Heart left ventricle (tissue), 16 donors: ENCODE data around the gene TBCB. TPM values are rescaled to one million over a fixed set of nuclear protein-coding genes. Genes with fewer than 3 reads are reported as not detected.
A peak's percentile ranks its signal among the peaks of the same experiment; 100 is the strongest.
"Not testable (repeated sequence)": the region's sequence is repeated elsewhere in the genome, so short reads cannot be mapped to it uniquely, and the experiment has no call there.

Experiments
- ATAC-seq, 4 donors: fragments of 200-7000 bp; cut with Tn5 transposase; one replicate each; pipeline ENCODE4 v1.9.1; 2020 to 2022; ENCODE audit warnings: moderate library complexity in 4 of 4, mild to moderate bottlenecking in 3 of 4, moderate number of reproducible peaks in 1 of 4
- DNase-seq, 5 donors: peaks; one replicate each; pipeline ENCODE4 v3.0.0-alpha.2; 2020
- H3K27ac ChIP-seq, 12 donors: fragments of 200-600 bp; sonication (generic) in 4 of 12; one replicate each; pipeline versions ENCODE4 v1.5.0 to v1.8.0; 2016 to 2022; ENCODE audit warnings: mild to moderate bottlenecking in 2 of 12
- H3K27me3 ChIP-seq, 9 donors: fragments of 200-600 bp; sonication (generic) in 2 of 9; one replicate each; pipeline versions ENCODE4 v1.5.1 to v1.8.0; 2016 to 2022; ENCODE audit warnings: mild to moderate bottlenecking in 3 of 9
- H3K36me3 ChIP-seq, 9 donors: fragments of 200-600 bp; sonication (generic) in 2 of 9; one replicate each; pipeline versions ENCODE4 v1.5.0 to v1.8.0; 2018 to 2022; ENCODE audit warnings: mild to moderate bottlenecking in 2 of 9
- H3K4me1 ChIP-seq, 12 donors: fragments of 200-600 bp; sonication (generic) in 4 of 12; one replicate each; pipeline versions ENCODE4 v1.5.0 to v1.8.0; 2016 to 2022; ENCODE audit warnings: mild to moderate bottlenecking in 3 of 12
- H3K4me3 ChIP-seq, 12 donors: fragments of 200-600 bp; sonication (generic) in 4 of 12; one replicate each; pipeline versions ENCODE4 v1.5.0 to v1.8.0; 2017 to 2022; ENCODE audit warnings: mild to moderate bottlenecking in 9 of 12, moderate library complexity in 4 of 12
- H3K9me3 ChIP-seq, 12 donors: fragments of 200-600 bp; sonication (generic) in 4 of 12; one replicate each; pipeline versions ENCODE4 v1.5.0 to v1.8.0; 2016 to 2022; ENCODE audit warnings: mild to moderate bottlenecking in 1 of 12
- CTCF ChIP-seq, 12 donors: fragments of 200-600 bp; sonication (generic) in 4 of 12; IDR thresholded peaks; one replicate each; pipeline versions ENCODE4 v1.5.0 to v1.8.0; 2018 to 2022; ENCODE audit warnings: antibody characterized with exemption in 12 of 12, mild to moderate bottlenecking in 5 of 12
- POLR2A ChIP-seq, 2 donors: fragments of 450-650 bp; IDR thresholded peaks; one replicate each; pipeline ENCODE4 v1.6.1; 2017; ENCODE audit warnings: antibody characterized with exemption in 2 of 2, mild to moderate bottlenecking in 2 of 2, moderate library complexity in 2 of 2
- WGBS, 4 donors: extraction: QIAGEN DNeasy Blood & Tissue Kit in 2 of 4; methylation state at CpG; one replicate each; pipeline versions ENCODE4 v1.1.5 to v1.1.7; 2013 to 2018; 5-methylcytosine and 5-hydroxymethylcytosine counted together
- intact Hi-C, 10 donors: fragments of 100-400 bp; cut with DNase I; formaldehyde crosslinking; loops; one replicate each; pipeline versions ENCODE4 v1.11.1 to v1.14.2; 2022
- long read RNA-seq, 3 donors: library from polyadenylated mRNA; unstranded; transcript quantifications; one replicate each; pipeline ENCODE4 v2.0.0, GENCODE V29; 2020 to 2021
- polyA plus RNA-seq, 2 donors: library from polyadenylated mRNA; stranded (reverse); fragments of 200-250 nt; gene quantifications; one replicate each; pipeline ENCODE4 v1.2.3, GENCODE V29; 2013
- total RNA-seq, 9 donors: library from RNA; depleted of rRNA in 2 of 9; stranded (reverse); fragments of >200 nt in 2 of 9; fragmentation: NEBNext Ultra II Directional in 3 of 9; extraction: Animal tissue kit (Norgen Biotek cat#: 25700) in 3 of 9; gene quantifications; one replicate each; pipeline versions ENCODE4 v1.1.0 to v1.2.4, GENCODE V29; 2016 to 2023
- donor health status: ischemic (EF 13 %, LVEDD 7.1; RV severe dilation, severe dysfunction).
- donor health status: healthy with polysubstance abuse.
- donor health status: DM: no; HTN: yes; CAD: no.
- donor health status: DM: no; HTN: no; CAD: no.
- donor health status: ischemic (EF 25% LVEDD 6.9; RV normal size, moderate dysfunction).
- donor health status: ischemic (EF 25% LVEDD 5.7; RV mildly dilated, moderate dysfunction).
- donor health status: healthy.
- donor health status: DM: yes; HTN: yes; CAD: no.
- donor health status: ischemic (EF 35%, LVEDD 5.7; RV mildly dilated, moderate dysfunction).
- donor health status: nonischemic (EF 11% LVEDD 7.7; RV severe dilation, severe dysfunction).
- donor health status: DM: yes; HTN: yes; CAD: no.
- donor health status: PGD.
- donor health status: ischemic (EF 29% LVEDD 5.4; RV normal size, mild dysfunction).
- donor health status: nonischemic (EF 23%, LVEDD 6.1; RV moderate dilation, normal function).

TBCB gene
- total RNA-seq = 100 to 1,000 TPM in 6 of 9 donors, 10 to 100 TPM in 3; 89.8 to 146 (median 111) TPM
- polyA plus RNA-seq = 100 to 1,000 TPM; 109 to 171 TPM
- long read RNA-seq, donor 1, transcript TBCB-201 (6 exons, 1,473 nt) = major isoform, 79 of 98 reads
- long read RNA-seq, donor 1, partial matches to known transcripts = 3 of 98 reads
- long read RNA-seq, donor 1, other reads (novel, unspliced or antisense) = 14 of 98 reads
- long read RNA-seq, donor 2, transcript TBCB-201 (6 exons, 1,473 nt) = major isoform, 91 of 114 reads
- long read RNA-seq, donor 2, partial matches to known transcripts = 3 of 114 reads
- long read RNA-seq, donor 2, other reads (novel, unspliced or antisense) = 15 of 114 reads
- long read RNA-seq, donor 3, transcript TBCB-201 (6 exons, 1,473 nt) = major isoform, 77 of 89 reads
- long read RNA-seq, donor 3, partial matches to known transcripts = 3 of 89 reads
- long read RNA-seq, donor 3, other reads (novel, unspliced or antisense) = 8 of 89 reads

- H3K27me3 ChIP-seq = no peaks in the 10 kb centered on the region
- H3K27ac ChIP-seq = peak within 1 kb of the TSS; percentile 28 to 93 (median 88)
- DNase-seq (peak; percentile 83 to 92 (median 83)), ATAC-seq (peak in 3 of 4 donors; percentile 27 to 70 (median 65))
- H3K4me3 ChIP-seq = peak within 1 kb of the TSS; percentile 60 to 98 (median 90)
- peak in 1 of 2 donors; percentile 53 for TF ChIP-seq POLR2A (IDR thresholded peaks at IDR 0.05)
- TF ChIP-seq CTCF (IDR thresholded peaks at IDR 0.05) = no peak
- H3K36me3 ChIP-seq = peaks cover 0 to 69% (median 53%) of the 10 kb centered on the region in 9 donors
- H3K9me3 ChIP-seq = no peaks in the 10 kb centered on the region
- WGBS, 4 donors = 2 to 5% (median 3%) methylated on average over 29 to 59 of the region's 59 CpGs
- H3K4me1 ChIP-seq = peaks cover 3 to 32% (median 19%) of the 10 kb centered on the region in 12 donors
- intact Hi-C loops = loop anchor here in 5 of 10 donors (1.0 to 10.0 kb wide), 4 partner anchors 55 to 121 kb away; partner anchors contain the start of genes THAP8 (in 3 of the 5), WDR62 (in 3 of the 5) and SDHAF1 (in 1 of the 5)
Measured at GRCh38 chr19:36115453-36116343, at the start of gene TBCB. Gene TBCB, plus strand, starts transcription at chr19:36115468. Its CDS starts 93 bp downstream, at chr19:36115561.

- ATAC-seq (no peak), DNase-seq (no peak)
- Histone ChIP-seq H3K27ac (no peak overlapping the region), H3K4me3 (no peak overlapping the region), H3K36me3 (no peaks in the 10 kb centered on the region), H3K9me3 (no peaks in the 10 kb centered on the region), H3K4me1 (no peaks in the 10 kb centered on the region), H3K27me3 (no peaks in the 10 kb centered on the region)
- WGBS, 4 donors = 93 to 98% (median 95%) methylated on average over 11 of the region's 11 CpGs
- intact Hi-C loops = loop anchor here in 1 of 10 donors (5.0 kb wide), 1 partner anchor 35 kb away; no protein-coding TSS in a partner anchor
- TF ChIP-seq POLR2A (IDR thresholded peaks at IDR 0.05) (no peak), CTCF (IDR thresholded peaks at IDR 0.05) (no peak)
Measured at GRCh38 chr19:36067681-36068080, 47.6 kb upstream of the TBCB start.

GRCh38 chr19:36068810-36069499 is 46.3 kb upstream of the TBCB start:
- intact Hi-C loops = loop anchor here in 1 of 10 donors (5.0 kb wide), 1 partner anchor 33 kb away; no protein-coding TSS in a partner anchor
- not testable (repeated sequence) for H3K27me3 ChIP-seq, H3K4me3 ChIP-seq, DNase-seq, H3K27ac ChIP-seq, H3K4me1 ChIP-seq, H3K9me3 ChIP-seq, H3K36me3 ChIP-seq, ATAC-seq
- WGBS, 4 donors = 97 to 99% (median 98%) methylated on average over 17 to 54 of the region's 57 CpGs

GRCh38 chr19:36072081-36072480 is 43.2 kb upstream of the TBCB start:
- H3K27me3 ChIP-seq = no peaks in the 10 kb centered on the region
- H3K4me3 ChIP-seq = no peak overlapping the region
- peaks cover 0 to 3% (median 0%) of the 10 kb centered on the region in 9 donors for H3K36me3 ChIP-seq
- intact Hi-C loops = no loop called here
- H3K4me1 ChIP-seq = no peaks in the 10 kb centered on the region
- no peak for TF ChIP-seq POLR2A (IDR thresholded peaks at IDR 0.05)
- TF ChIP-seq CTCF (IDR thresholded peaks at IDR 0.05) = no peak
- H3K27ac ChIP-seq = no peak overlapping the region
- ATAC-seq (no peak), DNase-seq (no peak)
- 66 to 80% (median 77%) methylated on average over 8 of the region's 8 CpGs for WGBS, 4 donors
- no peaks in the 10 kb centered on the region for H3K9me3 ChIP-seq
